ENCODE results near the gene P2RX1. TPM values are rescaled to one million over a fixed set of nuclear protein-coding genes. Genes with fewer than 3 reads are reported as not detected.
A peak's percentile ranks its signal among the peaks of the same experiment; 100 is the strongest.

The P2RX1 gene
- total RNA-seq, 4 donors from 2014 or later, result 0.82 to 11.2 (median 7.0) TPM

- H3K36me3 ChIP-seq, result peaks cover 0 to 8% (median 0%) of the 10 kb centered on the region in 4 donors
- intact Hi-C loops (cut with DNase I; ENCODE audit: low total_unique reads) (loop anchor here (10.0 kb wide), 1 partner anchor 1401 kb away; no protein-coding TSS in a partner anchor), in situ Hi-C loops (cut with MboI; ENCODE audit: low pct_ligation_motif_present in 1 of 4, low pct_unique_long_range_greater_than_20kb in 1 of 4, low sequenced_read_pairs in 3 of 4) (no loop called here)
- no peak overlapping the region for H3K27ac ChIP-seq
- TF ChIP-seq CTCF (IDR thresholded peaks at IDR 0.05) (no peak), POLR2AphosphoS5 (IDR thresholded peaks at IDR 0.05) (no peak)
- H3K9me3 ChIP-seq, result no peaks in the 10 kb centered on the region
- H3K4me3 ChIP-seq, result no peak overlapping the region
- H3K27me3 ChIP-seq, result no peaks in the 10 kb centered on the region
- no peak for DNase-seq
- peaks cover 0 to 6% (median 2%) of the 10 kb centered on the region in 4 donors for H3K4me1 ChIP-seq
- WGBS, 2 donors (ENCODE audit: low coverage in 1 of 2), result 92 to 100% methylated on average over 3 to 7 of the region's 7 CpGs
Measured at GRCh38 chr17:3875317-3875716, 40.9 kb downstream of the P2RX1 start.

- peaks cover 0 to 8% (median 0%) of the 10 kb centered on the region in 4 donors for H3K36me3 ChIP-seq
Measured at GRCh38 chr17:3873862-3874261, 42.4 kb downstream of the P2RX1 start.

GRCh38 chr17:3870871-3871306 lies 45.4 kb downstream of the P2RX1 start:
- H3K27me3 ChIP-seq, result no peaks in the 10 kb centered on the region
- H3K4me1 ChIP-seq, result peaks cover 0 to 4% (median 0%) of the 10 kb centered on the region in 4 donors
- no peak for TF ChIP-seq POLR2A (IDR thresholded peaks at IDR 0.05)
- no peak for TF ChIP-seq EP300 (IDR thresholded peaks at IDR 0.05; ENCODE audit: low read depth)
- TF ChIP-seq CTCF (IDR thresholded peaks at IDR 0.05), result no peak
- TF ChIP-seq POLR2AphosphoS5 (IDR thresholded peaks at IDR 0.05), result no peak
- H3K27ac ChIP-seq, result peak overlapping the region in 1 of 4 donors; percentile 10
- in situ Hi-C loops (cut with MboI; ENCODE audit: low pct_ligation_motif_present in 1 of 4, low pct_unique_long_range_greater_than_20kb in 1 of 4, low sequenced_read_pairs in 3 of 4) (no loop called here), intact Hi-C loops (cut with DNase I; ENCODE audit: low total_unique reads) (loop anchor here (10.0 kb wide), 1 partner anchor 1396 kb away; no protein-coding TSS in a partner anchor)
- peaks cover 0 to 8% (median 0%) of the 10 kb centered on the region in 4 donors for H3K36me3 ChIP-seq
- peak; percentile 34 for DNase-seq
- WGBS, 2 donors (ENCODE audit: low coverage in 1 of 2), result 37 to 55% methylated on average over 2 to 11 of the region's 11 CpGs
- no peak overlapping the region for H3K4me3 ChIP-seq
- H3K9me3 ChIP-seq, result no peaks in the 10 kb centered on the region

More at GRCh38 chr17:3873862-3874261, 42.4 kb downstream of the P2RX1 start:
- Histone ChIP-seq H3K4me3 (no peak overlapping the region), H3K9me3 (no peaks in the 10 kb centered on the region), H3K27ac (no peak overlapping the region), H3K27me3 (no peaks in the 10 kb centered on the region), H3K4me1 (peaks cover 0 to 4% (median 0%) of the 10 kb centered on the region in 4 donors)
- no peak for TF ChIP-seq EP300 (IDR thresholded peaks at IDR 0.05; ENCODE audit: low read depth)
- no peak for TF ChIP-seq CTCF (IDR thresholded peaks at IDR 0.05)
- TF ChIP-seq POLR2A (IDR thresholded peaks at IDR 0.05), result no peak
- no peak for TF ChIP-seq POLR2AphosphoS5 (IDR thresholded peaks at IDR 0.05)
- in situ Hi-C loops (cut with MboI; ENCODE audit: low pct_ligation_motif_present in 1 of 4, low pct_unique_long_range_greater_than_20kb in 1 of 4, low sequenced_read_pairs in 3 of 4) (no loop called here), intact Hi-C loops (cut with DNase I; ENCODE audit: low total_unique reads) (loop anchor here (10.0 kb wide), 1 partner anchor 1399 kb away; no protein-coding TSS in a partner anchor)
- no peak for DNase-seq
- WGBS, 2 donors (ENCODE audit: low coverage in 1 of 2), result 92 to 94% methylated on average over 2 to 10 of the region's 10 CpGs

GRCh38 chr17:3867606-3868005 lies 48.7 kb downstream of the P2RX1 start:
- TF ChIP-seq POLR2A (IDR thresholded peaks at IDR 0.05) (no peak), POLR2AphosphoS5 (IDR thresholded peaks at IDR 0.05) (no peak), CTCF (IDR thresholded peaks at IDR 0.05) (no peak), EP300 (IDR thresholded peaks at IDR 0.05; ENCODE audit: low read depth) (no peak)
- no peak overlapping the region for H3K4me3 ChIP-seq
- WGBS, 2 donors (ENCODE audit: low coverage in 1 of 2), result 80% methylated on average over 11 of the region's 11 CpGs; no CpG with 5 or more reads in 1 of the 2 donors
- no peaks in the 10 kb centered on the region for H3K9me3 ChIP-seq
- H3K4me1 ChIP-seq, result peaks cover 0 to 5% (median 2%) of the 10 kb centered on the region in 4 donors
- peaks cover 0 to under 1% (median 0%) of the 10 kb centered on the region in 4 donors for H3K36me3 ChIP-seq
- H3K27me3 ChIP-seq, result no peaks in the 10 kb centered on the region
- intact Hi-C loops (cut with DNase I; ENCODE audit: low total_unique reads) (loop anchor here (10.0 kb wide), 1 partner anchor 137 kb away; no protein-coding TSS in a partner anchor), in situ Hi-C loops (cut with MboI; ENCODE audit: low pct_ligation_motif_present in 1 of 4, low pct_unique_long_range_greater_than_20kb in 1 of 4, low sequenced_read_pairs in 3 of 4) (no loop called here)
- no peak overlapping the region for H3K27ac ChIP-seq
- DNase-seq, result no peak
